HG02943 (cell line): ENCODE results near the gene IMMP2L.

Source experiments
- ATAC-seq: cut with Tn5 transposase; IDR thresholded peaks from one replicate; pipeline ENCODE4 v1.9.1; 2021; ENCODE audit warnings: mild to moderate bottlenecking, low read depth, moderate library complexity; ENCODE audit not compliant: unreplicated experiment

IMMP2L gene

GRCh38 chr7:111408724-111409123, 153.6 kb downstream of the IMMP2L start:
- ATAC-seq: no peak

DNA sequence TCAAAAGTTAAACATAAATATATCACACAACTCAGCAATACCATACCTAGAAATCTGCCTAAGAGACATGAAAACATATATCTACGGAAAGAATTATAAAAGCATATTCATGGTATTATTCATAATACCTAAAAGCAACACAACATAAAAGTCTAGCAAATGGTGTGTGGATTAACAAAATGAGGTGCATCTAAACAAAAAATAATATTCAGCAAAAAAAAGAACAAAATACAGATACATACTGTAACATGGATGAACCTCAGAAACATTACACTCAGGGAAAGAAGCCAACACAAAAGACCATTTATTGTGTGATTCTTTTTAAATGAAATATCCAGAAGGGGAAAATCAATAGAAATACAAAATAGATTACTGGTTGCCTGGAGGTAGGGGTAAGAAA, 155.0 kb downstream of the IMMP2L start:
- no peak for ATAC-seq

- ATAC-seq: no peak
Observed at GRCh38 chr7:111405621-111406020, 156.7 kb downstream of the IMMP2L start.

- ATAC-seq: no peak
Observed at GRCh38 chr7:111401516-111401915, 160.8 kb downstream of the IMMP2L start.

DNA sequence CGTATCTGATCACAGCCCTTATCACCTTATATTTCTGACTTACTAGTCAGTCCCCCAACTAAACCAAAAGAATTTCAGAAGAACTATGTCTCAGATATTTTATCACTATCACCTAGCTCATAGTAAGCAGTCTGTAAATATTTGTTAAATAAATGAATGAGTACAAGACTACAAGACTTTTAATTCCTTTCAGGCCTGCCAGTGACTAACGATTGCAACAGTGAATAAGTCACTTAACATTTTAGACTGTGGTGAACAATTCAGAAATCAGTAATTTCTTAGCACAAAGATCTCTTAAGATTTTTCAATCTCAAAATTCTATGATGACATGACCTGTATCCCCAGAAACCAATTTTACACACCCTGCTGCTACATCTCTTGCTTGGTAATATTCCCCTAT, 162.2 kb downstream of the IMMP2L start:
- no peak for ATAC-seq

GRCh38 chr7:111394891-111395290, 167.4 kb downstream of the IMMP2L start:
- ATAC-seq: no peak

GRCh38 chr7:111393011-111393754, 169.1 kb downstream of the IMMP2L start:
- no peak for ATAC-seq

- no peak for ATAC-seq
Observed at GRCh38 chr7:111392294-111392693, 170.0 kb downstream of the IMMP2L start.

GRCh38 chr7:111390000-111390399, 172.3 kb downstream of the IMMP2L start:
- no peak for ATAC-seq

DNA sequence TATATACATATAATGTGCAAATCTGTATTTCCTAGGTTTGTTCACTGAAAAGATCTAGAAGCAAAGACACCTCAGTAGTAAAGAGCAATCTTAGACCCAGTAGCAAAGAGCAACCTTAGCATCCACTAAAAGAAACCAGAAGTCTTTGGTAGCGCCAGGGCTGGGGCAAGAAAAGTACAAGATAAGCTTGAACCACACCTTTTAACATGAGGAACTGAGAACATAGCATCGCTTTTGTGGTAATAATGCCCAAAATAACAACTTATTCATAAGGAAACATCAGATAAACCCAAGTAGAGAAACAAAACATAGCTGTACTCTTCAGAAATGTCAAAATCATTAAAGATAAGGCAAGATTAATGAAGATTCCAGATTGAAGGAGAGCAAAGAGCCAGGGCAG, 173.4 kb downstream of the IMMP2L start:
- ATAC-seq: no peak

GRCh38 chr7:111388016-111388415, 174.3 kb downstream of the IMMP2L start:
- ATAC-seq: no peak

DNA sequence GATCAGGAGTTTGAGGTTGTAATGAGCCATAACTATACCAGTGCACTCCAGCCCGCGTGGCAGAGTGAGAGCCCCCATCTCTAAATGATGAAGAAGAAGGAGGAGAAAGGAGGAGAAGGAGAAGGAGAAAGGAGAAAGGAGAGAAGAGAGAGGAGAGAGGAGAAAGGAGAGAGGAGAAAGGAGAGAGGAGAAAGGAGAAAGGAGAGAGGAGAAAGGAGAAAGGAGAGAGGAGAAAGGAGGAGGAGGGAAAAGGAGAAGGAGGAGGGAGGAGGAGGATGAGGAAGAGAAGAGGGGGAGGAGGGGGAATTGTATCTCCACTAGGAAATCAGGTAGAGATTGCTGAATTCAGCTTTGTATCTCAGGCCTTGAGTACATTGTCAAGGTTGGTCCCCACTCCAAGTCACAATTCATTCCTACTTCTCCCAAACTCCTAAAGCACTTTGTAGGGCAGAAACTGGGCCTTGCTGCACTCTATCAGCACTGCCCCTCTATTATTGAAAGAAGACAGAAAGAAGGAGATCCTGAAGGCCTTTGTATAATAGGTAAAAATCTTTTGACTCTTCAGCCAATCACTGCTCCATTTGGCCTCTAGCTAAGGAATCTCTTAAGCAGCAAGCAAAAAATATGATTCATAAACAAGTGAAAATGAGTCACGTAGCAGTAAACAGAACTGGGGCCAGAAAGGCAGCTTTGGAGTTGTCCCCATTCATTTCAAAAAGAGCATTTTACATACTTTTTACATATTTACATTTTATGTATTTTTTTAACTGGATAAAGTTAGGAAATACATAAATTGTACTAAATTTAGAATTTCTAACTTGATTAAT, 178.0 kb downstream of the IMMP2L start:
- ATAC-seq: no peak

- no peak for ATAC-seq
Observed at GRCh38 chr7:111383133-111383532, 179.2 kb downstream of the IMMP2L start.

DNA sequence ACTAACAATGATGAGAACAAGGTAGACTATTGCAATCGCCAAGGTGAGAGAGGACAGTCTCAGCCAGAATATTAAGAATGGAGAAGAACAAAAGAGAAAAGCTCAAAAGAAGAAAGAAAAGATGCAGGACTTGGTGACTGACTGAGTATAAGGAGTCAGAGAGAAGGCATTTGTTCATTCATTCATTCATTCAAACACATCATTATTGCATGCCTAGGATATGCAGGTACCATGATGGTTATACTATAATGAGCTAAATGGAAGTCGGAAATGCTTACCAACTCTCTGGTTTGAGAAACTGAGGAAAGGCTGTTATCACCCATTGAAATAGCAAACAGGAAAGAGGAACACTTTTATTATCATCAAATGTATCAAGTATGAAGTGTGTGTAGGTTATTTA, 180.7 kb downstream of the IMMP2L start:
- ATAC-seq: no peak

GRCh38 chr7:111380945-111381344, 181.3 kb downstream of the IMMP2L start:
- no peak for ATAC-seq

- ATAC-seq: no peak
Observed at GRCh38 chr7:111374027-111374426, 188.3 kb downstream of the IMMP2L start.

- ATAC-seq: no peak
Observed at GRCh38 chr7:111371437-111371836, 190.9 kb downstream of the IMMP2L start.

- no peak for ATAC-seq
Observed at GRCh38 chr7:111370002-111370401, 192.3 kb downstream of the IMMP2L start.

- ATAC-seq: no peak
Observed at GRCh38 chr7:111368381-111369065, 193.8 kb downstream of the IMMP2L start.

- ATAC-seq: no peak
Observed at GRCh38 chr7:111364413-111364812, 197.9 kb downstream of the IMMP2L start.

DNA sequence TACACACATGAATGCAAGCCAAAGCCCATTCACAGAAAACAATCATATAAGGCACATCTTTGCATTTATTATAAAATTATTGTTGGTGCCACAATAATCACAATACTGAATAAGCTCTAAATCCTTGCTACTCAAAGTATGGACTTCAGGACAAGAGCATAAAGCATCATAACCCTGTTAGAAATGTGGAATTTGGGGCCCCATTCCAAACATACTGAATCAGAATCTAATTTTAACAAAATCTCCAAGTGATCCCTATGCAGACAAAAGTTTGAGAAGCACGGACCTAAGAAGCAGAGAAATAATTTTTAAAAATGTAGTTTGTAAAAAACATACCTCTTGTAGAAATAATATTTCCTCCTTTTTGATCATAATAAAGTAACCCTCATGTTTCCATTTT, 199.2 kb downstream of the IMMP2L start:
- ATAC-seq: no peak
